K562 (cell line): ENCODE data around the gene ZFAND3. TPM values are rescaled to one million over a fixed set of nuclear protein-coding genes. Genes with fewer than 3 reads are reported as not detected.

Experiments
- CBX1 ChIP-seq: sonication (generic); IDR thresholded peaks from 2 replicates; pipeline ENCODE4 v1.6.1; 2016; ENCODE audit warnings: antibody characterized with exemption, low read depth, mild to moderate bottlenecking
- DPF2 ChIP-seq: fragments of 450-650 bp; IDR thresholded peaks from 2 replicates; pipeline ENCODE4 v1.6.1; 2016
- ERF ChIP-seq: fragments of 450-650 bp; formaldehyde crosslinking; IDR thresholded peaks from 2 replicates; pipeline ENCODE4 v1.4.0; 2020; ENCODE audit warnings: mild to moderate bottlenecking, mixed read lengths
- FOXK1 ChIP-seq: sonication (generic); formaldehyde crosslinking; IDR thresholded peaks from 2 replicates; pipeline ENCODE4 v1.8.0; 2022; ENCODE audit warnings: missing genetic modification reagents, mild to moderate bottlenecking, borderline replicate concordance
- FOXK2 ChIP-seq, 2 experiments: fragments of 450-650 bp; IDR thresholded peaks in 1 of 2; conservative IDR thresholded peaks in 1 of 2; 2 replicates each; pipeline ENCODE4 v1.6.1; 2016; ENCODE audit warnings: low read depth in 2 of 2, mild to moderate bottlenecking in 1 of 2
- HBP1 ChIP-seq: fragments of 450-650 bp; formaldehyde crosslinking; IDR thresholded peaks from 2 replicates; pipeline ENCODE4 v1.4.0; 2022; ENCODE audit warnings: missing genetic modification characterization
- HDAC2 ChIP-seq: fragments of 450-650 bp; IDR thresholded peaks from 2 replicates; pipeline ENCODE4 v1.6.1; 2016; ENCODE audit warnings: mild to moderate bottlenecking
- HNRNPL ChIP-seq: fragments of 200-400 bp; formaldehyde crosslinking; IDR thresholded peaks from 2 replicates; pipeline ENCODE4 v1.6.1; 2017; ENCODE audit warnings: low read depth, mild to moderate bottlenecking, low read length
- IFI16 ChIP-seq: fragments of 250-450 bp; sonication (Bioruptor Pico); IDR thresholded peaks from 2 replicates; pipeline ENCODE4 v2.1.2; 2022; ENCODE audit warnings: mild to moderate bottlenecking, inconsistent platforms
- KLF1 ChIP-seq: fragments of 450-650 bp; IDR thresholded peaks from 2 replicates; pipeline ENCODE4 v1.6.1; 2016; ENCODE audit warnings: missing genetic modification characterization, missing compliant biosample characterization
- KLF16 ChIP-seq: IDR thresholded peaks from 2 replicates; pipeline ENCODE4 v1.6.1; 2016; ENCODE audit warnings: antibody characterized with exemption
- MTA2 ChIP-seq: fragments of 450-650 bp; IDR thresholded peaks from 2 replicates; pipeline ENCODE4 v1.6.1; 2016; ENCODE audit warnings: low read depth
- NRF1 ChIP-seq, 2 experiments: fragments of 450-650 bp; IDR thresholded peaks in 1 of 2; conservative IDR thresholded peaks in 1 of 2; 2 replicates each; pipeline ENCODE4 v1.6.1; 2014; ENCODE audit warnings: mild to moderate bottlenecking in 2 of 2
- RBM22 ChIP-seq: fragments of 200-400 bp; formaldehyde crosslinking; IDR thresholded peaks from 2 replicates; pipeline ENCODE4 v1.6.1; 2018; ENCODE audit warnings: low read length, low read depth; ENCODE audit not compliant: poor library complexity, severe bottlenecking
- SNAPC5 ChIP-seq: fragments of 250-450 bp; sonication (Bioruptor Pico); IDR thresholded peaks from 2 replicates; pipeline ENCODE4 v1.8.0; 2021; ENCODE audit warnings: moderate library complexity, mild to moderate bottlenecking, inconsistent platforms
- SNRNP70 ChIP-seq: fragments of 200-400 bp; formaldehyde crosslinking; optimal IDR thresholded peaks from 2 replicates; pipeline ENCODE3; 2017; ENCODE audit warnings: low read depth, low read length
- SRF ChIP-seq, 2 experiments: fragments of 250-450, 450-650 bp in 1 of 2; sonication (Bioruptor Pico) in 1 of 2; sonication (generic) in 1 of 2; formaldehyde crosslinking; IDR thresholded peaks; 2 replicates each; pipeline versions ENCODE4 v1.5.0 to v1.5.1; 2020 to 2022; ENCODE audit warnings: mild to moderate bottlenecking in 1 of 2, missing genetic modification reagents in 1 of 2
- STAT6 ChIP-seq: sonication (generic); formaldehyde crosslinking; IDR thresholded peaks from 2 replicates; pipeline ENCODE4 v1.8.1; 2023; ENCODE audit warnings: mild to moderate bottlenecking, missing genetic modification reagents
- TRIM25 ChIP-seq: fragments of 450-650 bp; IDR thresholded peaks from 2 replicates; pipeline ENCODE4 v1.7.0; 2016; ENCODE audit warnings: borderline replicate concordance
- VEZF1 ChIP-seq: fragments of 200-800 bp; sonication (Bioruptor generic); IDR thresholded peaks from 2 replicates; pipeline ENCODE4 v1.6.1; 2017; ENCODE audit warnings: missing genetic modification characterization, missing compliant biosample characterization
- ZNF282 ChIP-seq: sonication (generic); formaldehyde crosslinking; IDR thresholded peaks from 2 replicates; pipeline ENCODE4 v1.8.1; 2023; ENCODE audit warnings: missing genetic modification reagents
- ZNF589 ChIP-seq: fragments of 200-800 bp; sonication (Bioruptor generic); IDR thresholded peaks from 2 replicates; pipeline ENCODE4 v1.6.1; 2016; ENCODE audit warnings: low read depth, missing genetic modification characterization, missing compliant biosample characterization
- polyA plus RNA-seq, 8 experiments: library from polyadenylated mRNA; depleted of rRNA in 4 of 8; stranded (reverse) in 5 of 8; unstranded in 3 of 8; fragments of >200 nt; fragmentation: Nextera tagmentation in 2 of 8; fragmentation: Illumina TruSeq in 1 of 8; extraction: Ambion mirVana in 2 of 8; extraction: Trizol in 1 of 8; gene quantifications; 2 replicates each; pipeline versions ENCODE4 v1.2.1 to v1.2.3, GENCODE V29; 2011 to 2014; ENCODE audit warnings: inconsistent platforms in 1 of 8, missing spikeins in 1 of 8
- total RNA-seq, 7 experiments: library from RNA; depleted of rRNA in 6 of 7; stranded (reverse); fragments of >200 nt in 6 of 7; fragmentation: Illumina TruSeq in 2 of 7; extraction: Trizol in 2 of 7; gene quantifications; 2 replicates each; pipeline versions ENCODE4 v1.2.1 to v1.2.3, GENCODE V29; 2011 to 2021; ENCODE audit warnings: low replicate concordance in 1 of 7

The ZFAND3 gene
- total and polyA plus RNA-seq, 9 of the 15 experiments (the other 6 are each of a cell fraction or from before 2014, with no cell fraction given), result 0.81 to 26.6 (median 11.8) TPM

- peak in 1 of 2 experiments; percentile 65; a peak in 2 of 4 replicates for TF ChIP-seq FOXK2 (conservative IDR thresholded peaks at IDR 0.05 in 1 of 2, IDR thresholded peaks at IDR 0.05 in 1 of 2; ENCODE audit: low read depth in 2 of 2)
- no peak for TF ChIP-seq RBM22
- no peak for TF ChIP-seq KLF1
- TF ChIP-seq NRF1 (conservative IDR thresholded peaks at IDR 0.05 in 1 of 2, IDR thresholded peaks at IDR 0.05 in 1 of 2), result peak; percentile 99
- TF ChIP-seq SNAPC5 (CRISPR knock-in tag), result no peak
- TF ChIP-seq HNRNPL, result no peak; the same call in 1 of the 2 replicates
- TF ChIP-seq KLF16, result no peak; the same call in 1 of the 2 replicates
- no peak for TF ChIP-seq SNRNP70
- TF ChIP-seq STAT6 (CRISPR knock-in tag), result no peak
- TF ChIP-seq VEZF1 (CRISPR knock-in tag), result no peak
- TF ChIP-seq ZNF589 (CRISPR knock-in tag), result no peak
- no peak for TF ChIP-seq HBP1
- TF ChIP-seq FOXK1, result 0 out of 2 replicates have a peak, but pooled peaks have one; percentile 72
- TF ChIP-seq HDAC2, result peak; percentile 76; the same call in 1 of the 2 replicates
- no peak for TF ChIP-seq TRIM25
- TF ChIP-seq ERF (CRISPR knock-in tag), result peak; percentile 77; the same call in 1 of the 2 replicates
- TF ChIP-seq MTA2, result no peak
- peak; percentile 66 for TF ChIP-seq CBX1
- no peak for TF ChIP-seq ZNF282 (CRISPR knock-in tag)
- no peak for TF ChIP-seq IFI16 (CRISPR knock-in tag)
- peak; percentile 69; the same call in 1 of the 2 replicates for TF ChIP-seq DPF2
- peak in 1 of 2 experiments; percentile 75; a peak in 1 of 4 replicates for TF ChIP-seq SRF (CRISPR knock-in tag; IDR thresholded peaks at IDR 0.05)
Measured at GRCh38 chr6:37818536-37819176, 871 bp upstream of the ZFAND3 start (continued).
